ENCODE measurements around the gene SOSTDC1.

Gene SOSTDC1

DNA sequence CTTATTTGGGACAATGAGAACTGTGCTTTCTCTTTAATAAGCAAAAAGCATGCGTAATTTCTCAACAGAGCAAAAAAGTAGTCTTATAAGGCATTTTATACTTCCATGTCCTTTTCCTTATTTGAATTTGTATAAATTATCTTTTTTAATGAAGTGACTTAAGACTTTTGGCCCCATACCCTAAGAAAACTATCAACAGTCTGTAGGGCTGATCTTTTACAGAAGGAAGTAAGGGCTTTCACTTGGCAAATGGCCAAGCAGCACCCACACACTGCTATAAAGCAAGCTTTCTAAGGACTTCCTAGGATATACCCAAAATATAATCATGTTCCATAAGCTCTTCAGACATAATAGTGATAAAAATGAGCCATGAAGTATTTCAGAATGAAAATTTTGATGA, 47.6 kb downstream of the SOSTDC1 start:
- CTCF ChIA-PET = no interaction called here
- POLR2A ChIA-PET = no interaction called here
- no peak overlapping the region for H3K27ac ChIP-seq (ENCODE audit: extremely low read depth, low read depth, low read length)
- TF ChIP-seq ZNF138 (tag by site-specific recombination; IDR thresholded peaks at IDR 0.05; ENCODE audit: borderline replicate concordance) = no peak
- no peak for TF ChIP-seq OVOL3 (tag by site-specific recombination; IDR thresholded peaks at IDR 0.05)
- TF ChIP-seq ZNF221 (tag by site-specific recombination; IDR thresholded peaks at IDR 0.05; ENCODE audit: borderline replicate concordance) = no peak
- TF ChIP-seq KLF16 (tag by site-specific recombination; IDR thresholded peaks at IDR 0.05) = no peak
- no peak for TF ChIP-seq SP2 (tag by site-specific recombination; IDR thresholded peaks at IDR 0.05)
- TF ChIP-seq, protein P1, sequence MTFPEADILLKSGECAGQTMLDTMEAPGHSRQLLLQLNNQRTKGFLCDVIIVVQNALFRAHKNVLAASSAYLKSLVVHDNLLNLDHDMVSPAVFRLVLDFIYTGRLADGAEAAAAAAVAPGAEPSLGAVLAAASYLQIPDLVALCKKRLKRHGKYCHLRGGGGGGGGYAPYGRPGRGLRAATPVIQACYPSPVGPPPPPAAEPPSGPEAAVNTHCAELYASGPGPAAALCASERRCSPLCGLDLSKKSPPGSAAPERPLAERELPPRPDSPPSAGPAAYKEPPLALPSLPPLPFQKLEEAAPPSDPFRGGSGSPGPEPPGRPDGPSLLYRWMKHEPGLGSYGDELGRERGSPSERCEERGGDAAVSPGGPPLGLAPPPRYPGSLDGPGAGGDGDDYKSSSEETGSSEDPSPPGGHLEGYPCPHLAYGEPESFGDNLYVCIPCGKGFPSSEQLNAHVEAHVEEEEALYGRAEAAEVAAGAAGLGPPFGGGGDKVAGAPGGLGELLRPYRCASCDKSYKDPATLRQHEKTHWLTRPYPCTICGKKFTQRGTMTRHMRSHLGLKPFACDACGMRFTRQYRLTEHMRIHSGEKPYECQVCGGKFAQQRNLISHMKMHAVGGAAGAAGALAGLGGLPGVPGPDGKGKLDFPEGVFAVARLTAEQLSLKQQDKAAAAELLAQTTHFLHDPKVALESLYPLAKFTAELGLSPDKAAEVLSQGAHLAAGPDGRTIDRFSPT (tag by site-specific recombination; IDR thresholded peaks at IDR 0.05) = no peak
- no peak for TF ChIP-seq ZNF223 (tag by site-specific recombination; IDR thresholded peaks at IDR 0.05)
- no peak for TF ChIP-seq ZSCAN4 (tag by site-specific recombination; IDR thresholded peaks at IDR 0.05)
- TF ChIP-seq PRDM2 (tag by site-specific recombination; IDR thresholded peaks at IDR 0.05; ENCODE audit: borderline replicate concordance) = no peak
- TF ChIP-seq, protein P2, sequence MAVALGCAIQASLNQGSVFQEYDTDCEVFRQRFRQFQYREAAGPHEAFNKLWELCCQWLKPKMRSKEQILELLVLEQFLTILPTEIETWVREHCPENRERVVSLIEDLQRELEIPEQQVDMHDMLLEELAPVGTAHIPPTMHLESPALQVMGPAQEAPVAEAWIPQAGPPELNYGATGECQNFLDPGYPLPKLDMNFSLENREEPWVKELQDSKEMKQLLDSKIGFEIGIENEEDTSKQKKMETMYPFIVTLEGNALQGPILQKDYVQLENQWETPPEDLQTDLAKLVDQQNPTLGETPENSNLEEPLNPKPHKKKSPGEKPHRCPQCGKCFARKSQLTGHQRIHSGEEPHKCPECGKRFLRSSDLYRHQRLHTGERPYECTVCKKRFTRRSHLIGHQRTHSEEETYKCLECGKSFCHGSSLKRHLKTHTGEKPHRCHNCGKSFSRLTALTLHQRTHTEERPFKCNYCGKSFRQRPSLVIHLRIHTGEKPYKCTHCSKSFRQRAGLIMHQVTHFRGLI (tag by site-specific recombination; IDR thresholded peaks at IDR 0.05) = no peak
- no peaks in the 10 kb centered on the region for H3K9me3 ChIP-seq (ENCODE audit: control insufficient read depth, insufficient read depth, low read depth, low read length)
- H3K36me3 ChIP-seq (ENCODE audit: control insufficient read depth in 2 of 2, insufficient read depth in 1 of 2, low read length in 2 of 2) = no peaks in the 10 kb centered on the region
- no peak overlapping the region for H3K4me3 ChIP-seq (ENCODE audit: low read depth, low read length)
- no peaks in the 10 kb centered on the region for H3K4me1 ChIP-seq (ENCODE audit: control insufficient read depth, insufficient read depth, low read length)

GRCh38 chr7:16416289-16417282, 49.0 kb downstream of the SOSTDC1 start:
- H3K9me3 ChIP-seq (ENCODE audit: control insufficient read depth, insufficient read depth, low read depth, low read length) = no peaks in the 10 kb centered on the region
- TF ChIP-seq KLF10 (tag by site-specific recombination; IDR thresholded peaks at IDR 0.05) (no peak), ZNF585B (tag by site-specific recombination; IDR thresholded peaks at IDR 0.05) (no peak), ZNF16 (tag by site-specific recombination; IDR thresholded peaks at IDR 0.05; ENCODE audit: low read depth) (no peak)
- no peak overlapping the region for H3K27ac ChIP-seq (ENCODE audit: extremely low read depth, low read depth, low read length)
- no peaks in the 10 kb centered on the region for H3K36me3 ChIP-seq (ENCODE audit: control insufficient read depth in 2 of 2, insufficient read depth in 1 of 2, low read length in 2 of 2)
- H3K4me3 ChIP-seq (ENCODE audit: low read depth, low read length) = no peak overlapping the region
- POLR2A ChIA-PET = no interaction called here
- CTCF ChIA-PET = interaction anchor here (0.7 kb wide), 1 partner anchor 81 kb away, joined by 10 read pairs; no protein-coding TSS in a partner anchor
- no peaks in the 10 kb centered on the region for H3K4me1 ChIP-seq (ENCODE audit: control insufficient read depth, insufficient read depth, low read length)
